PC-9 (cell line): ENCODE data around the gene TGFB3.

Experiments
- CTCF ChIP-seq: fragments of 200-600 bp; sonication (generic); conservative IDR thresholded peaks from 2 replicates; pipeline ENCODE4 v1.6.1; 2017; ENCODE audit warnings: mixed run types, antibody characterized with exemption, mild to moderate bottlenecking, moderate library complexity
- EZH2 ChIP-seq: fragments of 200-600 bp; sonication (generic); IDR thresholded peaks from 2 replicates; pipeline ENCODE4 v1.8.0; 2017; ENCODE audit warnings: antibody characterized with exemption, low read depth

- no peak for TF ChIP-seq EZH2
- no peak for TF ChIP-seq CTCF
Measured at GRCh38 chr14:75944607-75945241, 37.1 kb downstream of the TGFB3 start.
